GM23338 (cell line): ENCODE data around the gene DCPS. TPM values are rescaled to one million over a fixed set of nuclear protein-coding genes. Genes with fewer than 3 reads are reported as not detected.

ENCODE experiments used
- CREB1 ChIP-seq: fragments of 250-450 bp; sonication (Bioruptor Pico); IDR thresholded peaks from 2 replicates; pipeline ENCODE4 v1.5.0; 2020; ENCODE audit warnings: low read depth, mild to moderate bottlenecking, moderate library complexity
- CTCF ChIP-seq, 2 experiments: fragments of 200-600 bp in 1 of 2; sonication (generic) in 1 of 2; conservative IDR thresholded peaks; 2 replicates each; pipeline versions ENCODE4 v1.5.1 to v1.6.1; 2016 to 2017; ENCODE audit warnings: antibody characterized with exemption in 2 of 2, low read depth in 2 of 2, mild to moderate bottlenecking in 2 of 2, moderate library complexity in 1 of 2
- polyA plus RNA-seq: library from polyadenylated mRNA; unstranded; fragments of >200 nt; fragmentation: Nextera tagmentation; extraction: Ambion mirVana; gene quantifications from 2 replicates; pipeline ENCODE4 v1.2.1, GENCODE V29; 2016
- total RNA-seq: library from RNA; depleted of rRNA; stranded (reverse); fragments of >200 nt; shearing (Covaris generic); gene quantifications from 2 replicates; pipeline ENCODE4 v1.2.3, GENCODE V29; 2014
- TF ChIP-seq, protein P1 (sequence below): fragments of 250-450 bp; sonication (Bioruptor Pico); IDR thresholded peaks from 2 replicates; pipeline ENCODE4 v1.5.0; 2020; ENCODE audit warnings: mild to moderate bottlenecking, moderate library complexity
- TF ChIP-seq, protein P2 (sequence below): IDR thresholded peaks from one replicate; pipeline ENCODE4 v1.6.1; 2018; ENCODE audit warnings: antibody characterized with exemption; ENCODE audit not compliant: unreplicated experiment

The DCPS gene
- total and polyA plus RNA-seq, 2 experiments from 2014 or later: 26.8 to 46.4 TPM

GRCh38 chr11:126355926-126356897 is 52.4 kb downstream of the DCPS start (continued):
- TF ChIP-seq, protein P1, sequence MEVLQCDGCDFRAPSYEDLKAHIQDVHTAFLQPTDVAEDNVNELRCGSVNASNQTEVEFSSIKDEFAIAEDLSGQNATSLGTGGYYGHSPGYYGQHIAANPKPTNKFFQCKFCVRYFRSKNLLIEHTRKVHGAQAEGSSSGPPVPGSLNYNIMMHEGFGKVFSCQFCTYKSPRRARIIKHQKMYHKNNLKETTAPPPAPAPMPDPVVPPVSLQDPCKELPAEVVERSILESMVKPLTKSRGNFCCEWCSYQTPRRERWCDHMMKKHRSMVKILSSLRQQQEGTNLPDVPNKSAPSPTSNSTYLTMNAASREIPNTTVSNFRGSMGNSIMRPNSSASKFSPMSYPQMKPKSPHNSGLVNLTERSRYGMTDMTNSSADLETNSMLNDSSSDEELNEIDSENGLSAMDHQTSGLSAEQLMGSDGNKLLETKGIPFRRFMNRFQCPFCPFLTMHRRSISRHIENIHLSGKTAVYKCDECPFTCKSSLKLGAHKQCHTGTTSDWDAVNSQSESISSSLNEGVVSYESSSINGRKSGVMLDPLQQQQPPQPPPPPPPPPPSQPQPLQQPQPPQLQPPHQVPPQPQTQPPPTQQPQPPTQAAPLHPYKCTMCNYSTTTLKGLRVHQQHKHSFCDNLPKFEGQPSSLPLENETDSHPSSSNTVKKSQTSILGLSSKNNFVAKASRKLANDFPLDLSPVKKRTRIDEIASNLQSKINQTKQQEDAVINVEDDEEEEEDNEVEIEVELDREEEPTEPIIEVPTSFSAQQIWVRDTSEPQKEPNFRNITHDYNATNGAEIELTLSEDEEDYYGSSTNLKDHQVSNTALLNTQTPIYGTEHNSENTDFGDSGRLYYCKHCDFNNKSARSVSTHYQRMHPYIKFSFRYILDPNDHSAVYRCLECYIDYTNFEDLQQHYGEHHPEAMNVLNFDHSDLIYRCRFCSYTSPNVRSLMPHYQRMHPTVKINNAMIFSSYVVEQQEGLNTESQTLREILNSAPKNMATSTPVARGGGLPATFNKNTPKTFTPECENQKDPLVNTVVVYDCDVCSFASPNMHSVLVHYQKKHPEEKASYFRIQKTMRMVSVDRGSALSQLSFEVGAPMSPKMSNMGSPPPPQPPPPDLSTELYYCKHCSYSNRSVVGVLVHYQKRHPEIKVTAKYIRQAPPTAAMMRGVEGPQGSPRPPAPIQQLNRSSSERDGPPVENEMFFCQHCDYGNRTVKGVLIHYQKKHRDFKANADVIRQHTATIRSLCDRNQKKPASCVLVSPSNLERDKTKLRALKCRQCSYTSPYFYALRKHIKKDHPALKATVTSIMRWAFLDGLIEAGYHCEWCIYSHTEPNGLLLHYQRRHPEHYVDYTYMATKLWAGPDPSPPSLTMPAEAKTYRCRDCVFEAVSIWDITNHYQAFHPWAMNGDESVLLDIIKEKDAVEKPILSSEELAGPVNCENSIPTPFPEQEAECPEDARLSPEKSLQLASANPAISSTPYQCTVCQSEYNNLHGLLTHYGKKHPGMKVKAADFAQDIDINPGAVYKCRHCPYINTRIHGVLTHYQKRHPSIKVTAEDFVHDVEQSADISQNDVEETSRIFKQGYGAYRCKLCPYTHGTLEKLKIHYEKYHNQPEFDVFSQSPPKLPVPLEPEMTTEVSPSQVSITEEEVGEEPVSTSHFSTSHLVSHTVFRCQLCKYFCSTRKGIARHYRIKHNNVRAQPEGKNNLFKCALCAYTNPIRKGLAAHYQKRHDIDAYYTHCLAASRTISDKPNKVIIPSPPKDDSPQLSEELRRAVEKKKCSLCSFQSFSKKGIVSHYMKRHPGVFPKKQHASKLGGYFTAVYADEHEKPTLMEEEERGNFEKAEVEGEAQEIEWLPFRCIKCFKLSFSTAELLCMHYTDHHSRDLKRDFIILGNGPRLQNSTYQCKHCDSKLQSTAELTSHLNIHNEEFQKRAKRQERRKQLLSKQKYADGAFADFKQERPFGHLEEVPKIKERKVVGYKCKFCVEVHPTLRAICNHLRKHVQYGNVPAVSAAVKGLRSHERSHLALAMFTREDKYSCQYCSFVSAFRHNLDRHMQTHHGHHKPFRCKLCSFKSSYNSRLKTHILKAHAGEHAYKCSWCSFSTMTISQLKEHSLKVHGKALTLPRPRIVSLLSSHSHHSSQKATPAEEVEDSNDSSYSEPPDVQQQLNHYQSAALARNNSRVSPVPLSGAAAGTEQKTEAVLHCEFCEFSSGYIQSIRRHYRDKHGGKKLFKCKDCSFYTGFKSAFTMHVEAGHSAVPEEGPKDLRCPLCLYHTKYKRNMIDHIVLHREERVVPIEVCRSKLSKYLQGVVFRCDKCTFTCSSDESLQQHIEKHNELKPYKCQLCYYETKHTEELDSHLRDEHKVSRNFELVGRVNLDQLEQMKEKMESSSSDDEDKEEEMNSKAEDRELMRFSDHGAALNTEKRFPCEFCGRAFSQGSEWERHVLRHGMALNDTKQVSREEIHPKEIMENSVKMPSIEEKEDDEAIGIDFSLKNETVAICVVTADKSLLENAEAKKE (CRISPR knock-in tag): no peak
- TF ChIP-seq, protein P2, sequence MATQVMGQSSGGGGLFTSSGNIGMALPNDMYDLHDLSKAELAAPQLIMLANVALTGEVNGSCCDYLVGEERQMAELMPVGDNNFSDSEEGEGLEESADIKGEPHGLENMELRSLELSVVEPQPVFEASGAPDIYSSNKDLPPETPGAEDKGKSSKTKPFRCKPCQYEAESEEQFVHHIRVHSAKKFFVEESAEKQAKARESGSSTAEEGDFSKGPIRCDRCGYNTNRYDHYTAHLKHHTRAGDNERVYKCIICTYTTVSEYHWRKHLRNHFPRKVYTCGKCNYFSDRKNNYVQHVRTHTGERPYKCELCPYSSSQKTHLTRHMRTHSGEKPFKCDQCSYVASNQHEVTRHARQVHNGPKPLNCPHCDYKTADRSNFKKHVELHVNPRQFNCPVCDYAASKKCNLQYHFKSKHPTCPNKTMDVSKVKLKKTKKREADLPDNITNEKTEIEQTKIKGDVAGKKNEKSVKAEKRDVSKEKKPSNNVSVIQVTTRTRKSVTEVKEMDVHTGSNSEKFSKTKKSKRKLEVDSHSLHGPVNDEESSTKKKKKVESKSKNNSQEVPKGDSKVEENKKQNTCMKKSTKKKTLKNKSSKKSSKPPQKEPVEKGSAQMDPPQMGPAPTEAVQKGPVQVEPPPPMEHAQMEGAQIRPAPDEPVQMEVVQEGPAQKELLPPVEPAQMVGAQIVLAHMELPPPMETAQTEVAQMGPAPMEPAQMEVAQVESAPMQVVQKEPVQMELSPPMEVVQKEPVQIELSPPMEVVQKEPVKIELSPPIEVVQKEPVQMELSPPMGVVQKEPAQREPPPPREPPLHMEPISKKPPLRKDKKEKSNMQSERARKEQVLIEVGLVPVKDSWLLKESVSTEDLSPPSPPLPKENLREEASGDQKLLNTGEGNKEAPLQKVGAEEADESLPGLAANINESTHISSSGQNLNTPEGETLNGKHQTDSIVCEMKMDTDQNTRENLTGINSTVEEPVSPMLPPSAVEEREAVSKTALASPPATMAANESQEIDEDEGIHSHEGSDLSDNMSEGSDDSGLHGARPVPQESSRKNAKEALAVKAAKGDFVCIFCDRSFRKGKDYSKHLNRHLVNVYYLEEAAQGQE: no peak
- TF ChIP-seq CTCF (conservative IDR thresholded peaks at IDR 0.05; ENCODE audit: low read depth in 2 of 2) (no peak), CREB1 (CRISPR knock-in tag) (no peak)
